T1000 (cell line): ENCODE measurements around the gene MAP4K2.
"Not testable (repeated sequence)": the region's sequence is repeated elsewhere in the genome, so short reads cannot be mapped to it uniquely, and the experiment has no call there.

ENCODE experiments used
- DNase-seq: peaks from one replicate; lab custom pipeline; 2025; ENCODE audit warnings: mixed read lengths; lab: John Stamatoyannopoulos, UW

MAP4K2 gene

GRCh38 chr11:64803158-64803845 lies at the start of gene MAP4K2:
MAP4K2 (minus strand) TSS chr11:64803214; CDS start chr11:64803149, 65 bp downstream.
- peak; percentile 77 for DNase-seq

- DNase-seq = no peak
Observed at GRCh38 chr11:64851831-64852351, 48.9 kb upstream of the MAP4K2 start.

GRCh38 chr11:64850979-64851567 lies 48.1 kb upstream of the MAP4K2 start:
- no peak for DNase-seq

GRCh38 chr11:64849598-64850356 lies 46.8 kb upstream of the MAP4K2 start:
- no peak for DNase-seq

GRCh38 chr11:64848826-64849597 lies 46.0 kb upstream of the MAP4K2 start:
- DNase-seq = no peak

- no peak for DNase-seq
Observed at GRCh38 chr11:64848214-64848825, 45.3 kb upstream of the MAP4K2 start.

GRCh38 chr11:64846998-64847666 lies 44.1 kb upstream of the MAP4K2 start:
- DNase-seq = peak; percentile 83

GRCh38 chr11:64845776-64846129 lies 42.7 kb upstream of the MAP4K2 start:
- not testable (repeated sequence) for DNase-seq

GRCh38 chr11:64845129-64845775 lies 42.2 kb upstream of the MAP4K2 start:
- no peak for DNase-seq

GRCh38 chr11:64844330-64845128 lies 41.5 kb upstream of the MAP4K2 start, which contains the start of gene CDC42BPG:
CDC42BPG (minus strand) TSS chr11:64844653; CDS start chr11:64844569, 84 bp downstream.
- peak; percentile 43 for DNase-seq

- DNase-seq = no peak
Observed at GRCh38 chr11:64843686-64844329, 40.8 kb upstream of the MAP4K2 start.

GRCh38 chr11:64842851-64843685 lies 40.1 kb upstream of the MAP4K2 start:
- DNase-seq = no peak

GRCh38 chr11:64842366-64842759 lies 39.3 kb upstream of the MAP4K2 start:
- DNase-seq = no peak

- DNase-seq = no peak
Observed at GRCh38 chr11:64841592-64842365, 38.8 kb upstream of the MAP4K2 start.

- no peak for DNase-seq
Observed at GRCh38 chr11:64839887-64840782, 37.1 kb upstream of the MAP4K2 start.

GRCh38 chr11:64839335-64839734 lies 36.3 kb upstream of the MAP4K2 start:
- no peak for DNase-seq
